PFSK-1 (cell line): ENCODE data around the gene TNFRSF13B.

Experiments used
- FOXP2 ChIP-seq: optimal IDR thresholded peaks from 2 replicates; pipeline ENCODE3; 2011; ENCODE audit warnings: borderline replicate concordance, control low read depth, inconsistent platforms; ENCODE audit not compliant: insufficient read depth; ENCODE audit errors: extremely low read length, extremely low read depth
- POLR2AphosphoS5 ChIP-seq: IDR thresholded peaks from 2 replicates; pipeline ENCODE4 v1.6.1; 2012; ENCODE audit warnings: low read depth, mild to moderate bottlenecking, control low read depth, low read length, moderate library complexity
- SIN3A ChIP-seq: IDR thresholded peaks from 2 replicates; pipeline ENCODE4 v1.6.1; 2012; ENCODE audit warnings: mild to moderate bottlenecking, low read length, moderate library complexity, borderline replicate concordance; ENCODE audit not compliant: insufficient read depth
- TAF1 ChIP-seq: IDR thresholded peaks from 2 replicates; pipeline ENCODE4 v1.6.1; 2012; ENCODE audit warnings: low read length, control low read depth, borderline replicate concordance; ENCODE audit not compliant: insufficient read depth
- TF ChIP-seq, protein P1 (sequence below), 2 experiments: IDR thresholded peaks; 2 replicates each; pipeline versions ENCODE4 v1.6.1 to v1.8.0; 2011 to 2012; ENCODE audit warnings: low read depth in 2 of 2, low read length in 2 of 2, control low read depth in 1 of 2, inconsistent platforms in 1 of 2, mild to moderate bottlenecking in 1 of 2, moderate library complexity in 1 of 2; ENCODE audit not compliant: insufficient read depth in 1 of 2

Gene TNFRSF13B

DNA sequence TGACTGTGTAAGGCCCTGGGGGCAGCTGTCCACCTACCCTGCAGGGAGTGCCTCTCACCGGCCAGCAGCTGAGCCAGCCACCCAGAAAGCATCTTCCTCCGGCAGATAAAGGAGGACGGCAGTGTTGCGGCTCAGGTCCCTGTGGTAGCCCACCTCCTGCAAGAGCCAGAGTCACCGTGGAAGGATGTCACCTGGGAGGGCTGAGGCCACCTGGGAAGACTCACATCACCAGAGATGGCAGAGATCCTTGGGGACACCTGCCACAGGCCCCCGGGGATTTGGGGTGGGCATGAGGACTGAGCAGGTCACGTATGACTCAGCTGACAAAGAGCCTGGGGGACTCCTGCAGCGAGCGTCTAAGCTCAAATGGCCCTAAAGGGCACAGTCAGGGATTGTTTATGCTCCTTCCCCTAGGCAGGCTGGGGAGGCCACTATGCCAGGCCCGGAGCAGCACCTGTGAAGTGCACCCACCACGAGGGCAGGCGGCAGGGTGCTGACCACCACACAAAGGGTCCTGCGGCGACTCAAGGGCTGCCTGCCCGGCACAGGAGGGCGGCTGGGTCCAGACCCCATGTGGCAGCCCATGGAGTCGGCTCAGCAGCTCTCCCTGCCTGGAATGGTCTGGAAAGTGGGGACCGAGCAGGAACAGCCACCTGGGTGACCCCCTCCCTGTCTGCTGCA lies 44.1 kb downstream of the TNFRSF13B start:
- no peak for TF ChIP-seq SIN3A
- no peak for TF ChIP-seq FOXP2
- TF ChIP-seq POLR2AphosphoS5 = no peak
- TF ChIP-seq, protein P1, sequence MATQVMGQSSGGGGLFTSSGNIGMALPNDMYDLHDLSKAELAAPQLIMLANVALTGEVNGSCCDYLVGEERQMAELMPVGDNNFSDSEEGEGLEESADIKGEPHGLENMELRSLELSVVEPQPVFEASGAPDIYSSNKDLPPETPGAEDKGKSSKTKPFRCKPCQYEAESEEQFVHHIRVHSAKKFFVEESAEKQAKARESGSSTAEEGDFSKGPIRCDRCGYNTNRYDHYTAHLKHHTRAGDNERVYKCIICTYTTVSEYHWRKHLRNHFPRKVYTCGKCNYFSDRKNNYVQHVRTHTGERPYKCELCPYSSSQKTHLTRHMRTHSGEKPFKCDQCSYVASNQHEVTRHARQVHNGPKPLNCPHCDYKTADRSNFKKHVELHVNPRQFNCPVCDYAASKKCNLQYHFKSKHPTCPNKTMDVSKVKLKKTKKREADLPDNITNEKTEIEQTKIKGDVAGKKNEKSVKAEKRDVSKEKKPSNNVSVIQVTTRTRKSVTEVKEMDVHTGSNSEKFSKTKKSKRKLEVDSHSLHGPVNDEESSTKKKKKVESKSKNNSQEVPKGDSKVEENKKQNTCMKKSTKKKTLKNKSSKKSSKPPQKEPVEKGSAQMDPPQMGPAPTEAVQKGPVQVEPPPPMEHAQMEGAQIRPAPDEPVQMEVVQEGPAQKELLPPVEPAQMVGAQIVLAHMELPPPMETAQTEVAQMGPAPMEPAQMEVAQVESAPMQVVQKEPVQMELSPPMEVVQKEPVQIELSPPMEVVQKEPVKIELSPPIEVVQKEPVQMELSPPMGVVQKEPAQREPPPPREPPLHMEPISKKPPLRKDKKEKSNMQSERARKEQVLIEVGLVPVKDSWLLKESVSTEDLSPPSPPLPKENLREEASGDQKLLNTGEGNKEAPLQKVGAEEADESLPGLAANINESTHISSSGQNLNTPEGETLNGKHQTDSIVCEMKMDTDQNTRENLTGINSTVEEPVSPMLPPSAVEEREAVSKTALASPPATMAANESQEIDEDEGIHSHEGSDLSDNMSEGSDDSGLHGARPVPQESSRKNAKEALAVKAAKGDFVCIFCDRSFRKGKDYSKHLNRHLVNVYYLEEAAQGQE (IDR thresholded peaks at IDR 0.05; ENCODE audit: insufficient read depth in 1 of 2, low read depth in 2 of 2, low read length in 2 of 2) = no peak
- TF ChIP-seq TAF1 = no peak

- TF ChIP-seq TAF1 (no peak), SIN3A (no peak), POLR2AphosphoS5 (no peak), FOXP2 (no peak)
- TF ChIP-seq, protein P1 (IDR thresholded peaks at IDR 0.05; ENCODE audit: insufficient read depth in 1 of 2, low read depth in 2 of 2, low read length in 2 of 2) = no peak
Measured at GRCh38 chr17:16926571-16927451, 45.1 kb downstream of the TNFRSF13B start.

DNA sequence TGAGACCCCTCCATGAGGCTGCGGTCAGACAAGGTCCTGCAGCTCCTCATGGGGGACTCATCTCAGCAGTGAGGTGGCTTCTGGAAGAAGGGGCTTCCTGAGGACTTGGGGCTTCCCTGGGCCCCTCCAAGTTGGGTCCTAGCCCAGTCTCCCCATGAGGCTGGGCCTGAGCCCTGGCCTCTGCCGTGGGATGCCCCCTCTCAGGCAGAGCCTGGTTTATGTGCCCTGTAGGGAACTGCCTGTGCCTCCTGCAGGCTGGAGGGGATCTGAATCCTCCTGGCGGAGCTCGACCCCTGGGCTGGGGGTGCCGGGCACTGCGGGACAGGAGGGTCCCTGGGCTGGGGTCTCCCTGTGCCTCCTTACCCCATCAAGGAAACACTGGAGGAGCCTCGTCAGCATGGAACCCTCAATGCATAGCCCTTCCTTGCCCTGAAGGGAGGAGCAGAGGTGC lies 45.8 kb downstream of the TNFRSF13B start:
- TF ChIP-seq FOXP2 (no peak), SIN3A (no peak), TAF1 (no peak), POLR2AphosphoS5 (no peak)
- TF ChIP-seq, protein P1 (IDR thresholded peaks at IDR 0.05; ENCODE audit: insufficient read depth in 1 of 2, low read depth in 2 of 2, low read length in 2 of 2) = no peak

DNA sequence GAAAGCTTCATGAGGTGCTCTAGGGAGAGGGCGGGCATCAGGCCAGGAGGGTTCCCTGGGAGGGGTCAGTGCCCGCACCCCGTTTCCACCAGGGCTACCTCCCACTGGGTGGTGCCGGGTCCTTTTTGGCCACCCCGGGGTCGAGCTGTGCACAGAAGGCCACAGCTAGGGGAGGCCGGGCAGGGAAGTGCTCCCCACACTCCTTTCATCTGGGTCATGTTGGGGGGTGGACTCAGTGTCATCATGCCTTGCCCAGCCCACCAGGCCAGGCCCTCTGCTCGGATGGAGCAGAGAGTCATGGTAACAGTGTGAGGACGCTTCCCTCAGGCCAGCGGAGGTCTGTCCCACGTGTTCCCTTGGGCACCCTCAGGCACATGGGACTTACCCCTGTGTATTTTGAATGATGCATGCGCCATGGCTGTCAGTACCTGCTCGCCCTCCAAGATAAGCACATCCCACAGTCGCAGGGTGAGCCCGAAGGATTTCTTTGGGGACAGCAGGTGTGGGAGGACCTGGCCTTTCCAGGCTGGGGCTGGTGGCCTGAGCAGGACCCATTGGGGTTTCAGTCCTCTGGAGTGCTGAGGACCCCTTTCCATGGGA lies 46.4 kb downstream of the TNFRSF13B start:
- TF ChIP-seq POLR2AphosphoS5 (no peak), FOXP2 (no peak), TAF1 (no peak), SIN3A (no peak)
- TF ChIP-seq, protein P1 (IDR thresholded peaks at IDR 0.05; ENCODE audit: insufficient read depth in 1 of 2, low read depth in 2 of 2, low read length in 2 of 2) = no peak
